ENCODE measurements around the gene NTSR1. TPM values are rescaled to one million over a fixed set of nuclear protein-coding genes. Genes with fewer than 3 reads are reported as not detected.
A peak's percentile ranks its signal among the peaks of the same experiment; 100 is the strongest.

NTSR1 gene
- total and polyA plus RNA-seq, 2 of the 13 experiments (the other 11 are each of a cell fraction or from before 2014, with no cell fraction given), result 0.09 to 0.12 TPM

GRCh38 chr20:62795023-62795761, 86.6 kb downstream of the NTSR1 start (continued):
- TF ChIP-seq ZHX2 (IDR thresholded peaks at IDR 0.05; ENCODE audit: low read depth) (no peak), ZHX2 (CRISPR knock-in tag; IDR thresholded peaks at IDR 0.05; ENCODE audit: borderline replicate concordance) (no peak; the same call in 1 of the 2 replicates), CREB1 (IDR thresholded peaks at IDR 0.05) (no peak), CREB1 (CRISPR knock-in tag; IDR thresholded peaks at IDR 0.05) (no peak), ZBTB43 (CRISPR knock-in tag; conservative IDR thresholded peaks at IDR 0.05) (peak; percentile 55), ZBTB21 (CRISPR knock-in tag; IDR thresholded peaks at IDR 0.05) (no peak), GMEB2 (CRISPR knock-in tag; IDR thresholded peaks at IDR 0.05; ENCODE audit: low read depth) (peak; percentile 44; the same call in 1 of the 2 replicates), AHDC1 (CRISPR knock-in tag; IDR thresholded peaks at IDR 0.05; ENCODE audit: borderline replicate concordance) (no peak), SOX6 (IDR thresholded peaks at IDR 0.05) (no peak), SOX6 (CRISPR knock-in tag; IDR thresholded peaks at IDR 0.05) (no peak), SMARCE1 (IDR thresholded peaks at IDR 0.05; ENCODE audit: borderline replicate concordance) (no peak), ZNF770 (CRISPR knock-in tag; IDR thresholded peaks at IDR 0.05) (peak; percentile 19; the same call in 1 of the 2 replicates)
